Breast epithelium (tissue), 4 donors: ENCODE data around the gene PLXNB2. TPM values are rescaled to one million over a fixed set of nuclear protein-coding genes. Genes with fewer than 3 reads are reported as not detected.

Source experiments
- DNase-seq, 2 donors: peaks; one replicate each; pipeline ENCODE4 v3.0.0-alpha.2; 2019; ENCODE audit warnings: low spot score in 2 of 2
- H3K27ac ChIP-seq, 2 donors: fragments of 200-600 bp; sonication (generic) in 1 of 2; one replicate each; pipeline ENCODE4 v1.5.1; 2016 to 2019; ENCODE audit warnings: mild to moderate bottlenecking in 1 of 2
- H3K27me3 ChIP-seq, 2 donors: fragments of 200-600 bp; sonication (generic) in 1 of 2; one replicate each; pipeline versions ENCODE4 v1.5.1 to v1.6.0; 2017 to 2019; ENCODE audit warnings: control low read depth in 1 of 2, mild to moderate bottlenecking in 1 of 2
- H3K36me3 ChIP-seq: fragments of 200-600 bp; one replicate; pipeline ENCODE4 v1.5.1; 2019
- H3K4me1 ChIP-seq, 2 donors: fragments of 200-600 bp; sonication (generic); one replicate each; pipeline ENCODE4 v1.5.1; 2016 to 2019; ENCODE audit warnings: control low read depth in 1 of 2
- H3K4me3 ChIP-seq, 3 donors: fragments of 200-600 bp; sonication (generic); 1 replicate in 2 of 3; 2 replicates in 1 of 3; pipeline ENCODE4 v1.5.1; 2016 to 2019; ENCODE audit warnings: mild to moderate bottlenecking in 3 of 3, moderate library complexity in 2 of 3
- H3K9me3 ChIP-seq, 2 donors: fragments of 200-600 bp; sonication (generic) in 1 of 2; one replicate each; pipeline ENCODE4 v1.5.1; 2016 to 2019; ENCODE audit warnings: control low read depth in 1 of 2
- CTCF ChIP-seq, 3 donors: fragments of 450-650 bp; IDR thresholded peaks; one replicate each; pipeline ENCODE4 v1.5.1; 2016 to 2017; ENCODE audit warnings: antibody characterized with exemption in 3 of 3, mild to moderate bottlenecking in 3 of 3, moderate library complexity in 3 of 3
- POLR2A ChIP-seq: fragments of 450-650 bp; IDR thresholded peaks from one replicate; pipeline ENCODE4 v1.6.1; 2016; ENCODE audit warnings: antibody characterized with exemption, mild to moderate bottlenecking, moderate library complexity
- POLR2AphosphoS5 ChIP-seq, 3 donors: sonication (generic); formaldehyde crosslinking; IDR thresholded peaks; one replicate each; pipeline ENCODE4 v1.6.1; 2017; ENCODE audit warnings: antibody characterized with exemption in 3 of 3
- intact Hi-C: fragments of 100-400 bp; cut with DNase I; formaldehyde crosslinking; loops from one replicate; pipeline ENCODE4 v1.15.1; 2023; ENCODE audit warnings: low total_unique reads
- total RNA-seq, 3 donors: library from RNA; depleted of rRNA; stranded (reverse); fragments of >200 nt; gene quantifications; one replicate each; pipeline ENCODE4 v1.1.0, GENCODE V29; 2016

The PLXNB2 gene
- total RNA-seq, 3 donors from 2014 or later, result 79.0 to 137 (median 122) TPM

GRCh38 chr22:50236731-50237409 is 70.6 kb downstream of the PLXNB2 start:
- TF ChIP-seq CTCF (IDR thresholded peaks at IDR 0.05) (no peak), POLR2AphosphoS5 (IDR thresholded peaks at IDR 0.05) (no peak), POLR2A (no peak)
- Histone ChIP-seq H3K4me1 (peaks cover 0 to 8% of the 10 kb centered on the region in 2 donors), H3K36me3 (no peaks in the 10 kb centered on the region), H3K27me3 (no peaks in the 10 kb centered on the region), H3K27ac (no peak overlapping the region), H3K9me3 (no peaks in the 10 kb centered on the region), H3K4me3 (no peak overlapping the region)
- intact Hi-C loops, result loop anchor here (1.0 kb wide), 1 partner anchor 45 kb away; no protein-coding TSS in a partner anchor
- no peak for DNase-seq

GRCh38 chr22:50233223-50233622 is 74.2 kb downstream of the PLXNB2 start:
- intact Hi-C loops, result no loop called here
- no peak for DNase-seq
- H3K27ac ChIP-seq, result no peak overlapping the region
- no peaks in the 10 kb centered on the region for H3K27me3 ChIP-seq
- no peak for TF ChIP-seq POLR2A
- TF ChIP-seq CTCF (IDR thresholded peaks at IDR 0.05), result no peak
- no peak for TF ChIP-seq POLR2AphosphoS5 (IDR thresholded peaks at IDR 0.05)
- no peak overlapping the region for H3K4me3 ChIP-seq
- no peaks in the 10 kb centered on the region for H3K4me1 ChIP-seq
- H3K9me3 ChIP-seq, result no peaks in the 10 kb centered on the region
- no peaks in the 10 kb centered on the region for H3K36me3 ChIP-seq

- H3K36me3 ChIP-seq, result no peaks in the 10 kb centered on the region
- TF ChIP-seq POLR2AphosphoS5 (IDR thresholded peaks at IDR 0.05), result no peak
- TF ChIP-seq CTCF (IDR thresholded peaks at IDR 0.05), result no peak
- no peak for TF ChIP-seq POLR2A
- intact Hi-C loops, result no loop called here
- H3K4me1 ChIP-seq, result no peaks in the 10 kb centered on the region
- H3K27ac ChIP-seq, result no peak overlapping the region
- no peak overlapping the region for H3K4me3 ChIP-seq
- H3K27me3 ChIP-seq, result no peaks in the 10 kb centered on the region
- H3K9me3 ChIP-seq, result no peaks in the 10 kb centered on the region
- no peak for DNase-seq
Observed at GRCh38 chr22:50232481-50233151, 74.8 kb downstream of the PLXNB2 start.

- no peaks in the 10 kb centered on the region for H3K4me1 ChIP-seq
- no peak overlapping the region for H3K27ac ChIP-seq
- DNase-seq, result no peak
- H3K4me3 ChIP-seq, result no peak overlapping the region
- no peaks in the 10 kb centered on the region for H3K27me3 ChIP-seq
- intact Hi-C loops, result no loop called here
- H3K9me3 ChIP-seq, result no peaks in the 10 kb centered on the region
- no peaks in the 10 kb centered on the region for H3K36me3 ChIP-seq
- TF ChIP-seq CTCF (IDR thresholded peaks at IDR 0.05) (no peak), POLR2A (no peak), POLR2AphosphoS5 (IDR thresholded peaks at IDR 0.05) (no peak)
Observed at GRCh38 chr22:50229370-50229769, 78.1 kb downstream of the PLXNB2 start.

GRCh38 chr22:50228366-50228765 is 79.1 kb downstream of the PLXNB2 start:
- intact Hi-C loops, result no loop called here
- Histone ChIP-seq H3K27ac (no peak overlapping the region), H3K36me3 (peaks cover 4% of the 10 kb centered on the region), H3K4me1 (no peaks in the 10 kb centered on the region), H3K27me3 (no peaks in the 10 kb centered on the region), H3K9me3 (no peaks in the 10 kb centered on the region), H3K4me3 (no peak overlapping the region)
- TF ChIP-seq POLR2AphosphoS5 (IDR thresholded peaks at IDR 0.05), result no peak
- TF ChIP-seq CTCF (IDR thresholded peaks at IDR 0.05), result no peak
- TF ChIP-seq POLR2A, result no peak
- no peak for DNase-seq
